GM12891 (cell line): ENCODE results near the gene FLCN.

ENCODE experiments used
- PAX5 ChIP-seq: IDR thresholded peaks from 2 replicates; pipeline ENCODE4 v1.6.1; 2011; ENCODE audit warnings: low read length, moderate library complexity, mild to moderate bottlenecking; ENCODE audit not compliant: insufficient read depth, severe bottlenecking
- POLR2A ChIP-seq: IDR thresholded peaks from 2 replicates; pipeline ENCODE4 v1.6.1; 2011; ENCODE audit warnings: low read depth, low read length, control low read depth
- POLR2AphosphoS5 ChIP-seq: IDR thresholded peaks from 2 replicates; pipeline ENCODE4 v1.6.1; 2011; ENCODE audit warnings: low read depth, low read length, control low read depth
- POU2F2 ChIP-seq: IDR thresholded peaks from 2 replicates; pipeline ENCODE4 v1.6.1; 2011; ENCODE audit warnings: low read depth, mild to moderate bottlenecking, control low read depth, low read length, moderate library complexity

GRCh38 chr17:17186551-17187505 is 50.1 kb downstream of the FLCN start:
- no peak for TF ChIP-seq POLR2AphosphoS5
- no peak for TF ChIP-seq POLR2A
- TF ChIP-seq POU2F2 = no peak
- no peak for TF ChIP-seq PAX5
